ENCODE results near the gene AIF1L.
"Not testable (repeated sequence)": the region's sequence is repeated elsewhere in the genome, so short reads cannot be mapped to it uniquely, and the experiment has no call there.

Gene AIF1L

DNA sequence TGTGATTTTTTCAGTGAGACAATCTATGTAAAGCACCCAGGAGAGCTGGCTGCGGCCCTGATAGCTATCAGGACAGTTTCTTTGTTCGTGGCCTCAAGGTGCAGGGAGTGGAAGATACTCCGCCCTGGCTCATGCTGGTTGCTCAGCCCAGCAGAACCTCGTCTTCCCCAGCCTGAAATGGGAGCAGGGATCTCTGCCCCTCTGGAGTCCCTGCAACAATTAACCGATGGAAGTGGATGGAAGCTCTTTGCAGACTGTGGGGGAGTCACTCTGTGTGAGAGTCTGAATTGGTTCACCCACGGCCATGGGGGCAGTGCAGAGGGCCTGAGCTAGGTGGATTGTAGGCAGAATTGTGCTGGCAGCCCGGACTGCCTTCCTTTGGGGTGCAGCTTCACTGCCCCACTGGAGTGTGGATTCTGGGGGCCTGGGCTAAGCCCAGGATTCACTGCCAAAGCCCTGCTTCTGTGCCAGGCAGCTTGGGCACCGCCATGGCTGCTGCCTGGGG lies 2.8 kb downstream of the AIF1L start:
- DNase-seq (ENCODE audit: extremely low read depth, insufficient read length), result no peak
- H3K36me3 ChIP-seq (ENCODE audit: control insufficient read depth, insufficient read depth, low read length), result no peaks in the 10 kb centered on the region
- no peaks in the 10 kb centered on the region; the same call in none of the 2 replicates for H3K27me3 ChIP-seq (replicated peaks; ENCODE audit: control insufficient read depth, insufficient read depth, low read length)

DNA sequence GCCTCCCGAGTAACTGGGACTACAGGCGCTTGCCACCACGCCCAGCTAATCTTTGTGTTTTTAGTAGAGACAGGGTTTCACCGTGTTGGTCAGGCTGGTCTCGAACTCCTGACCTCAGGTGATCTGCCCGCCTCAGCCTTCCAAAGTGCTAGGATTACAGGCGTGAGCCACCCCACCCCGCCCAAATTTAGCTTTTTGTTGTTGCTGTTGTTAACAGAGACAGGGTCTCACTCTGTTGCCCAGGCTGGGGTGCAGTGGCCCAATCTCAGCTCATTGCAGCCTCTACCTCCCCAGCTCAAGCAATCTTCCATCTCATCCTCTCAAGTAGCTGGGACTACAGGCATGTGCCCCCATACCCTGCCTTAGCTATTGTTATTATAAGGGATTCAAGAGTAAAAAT lies 3.5 kb downstream of the AIF1L start:
- not testable (repeated sequence) for DNase-seq (ENCODE audit: extremely low read depth, insufficient read length); H3K36me3 ChIP-seq (ENCODE audit: control insufficient read depth, insufficient read depth, low read length); H3K27me3 ChIP-seq (replicated peaks; ENCODE audit: control insufficient read depth, insufficient read depth, low read length); H3K4me3 ChIP-seq (replicated peaks; ENCODE audit: low read depth, low read length)

More for the DNA sequence above, 2.8 kb downstream of the AIF1L start:
- TF ChIP-seq, protein P1, sequence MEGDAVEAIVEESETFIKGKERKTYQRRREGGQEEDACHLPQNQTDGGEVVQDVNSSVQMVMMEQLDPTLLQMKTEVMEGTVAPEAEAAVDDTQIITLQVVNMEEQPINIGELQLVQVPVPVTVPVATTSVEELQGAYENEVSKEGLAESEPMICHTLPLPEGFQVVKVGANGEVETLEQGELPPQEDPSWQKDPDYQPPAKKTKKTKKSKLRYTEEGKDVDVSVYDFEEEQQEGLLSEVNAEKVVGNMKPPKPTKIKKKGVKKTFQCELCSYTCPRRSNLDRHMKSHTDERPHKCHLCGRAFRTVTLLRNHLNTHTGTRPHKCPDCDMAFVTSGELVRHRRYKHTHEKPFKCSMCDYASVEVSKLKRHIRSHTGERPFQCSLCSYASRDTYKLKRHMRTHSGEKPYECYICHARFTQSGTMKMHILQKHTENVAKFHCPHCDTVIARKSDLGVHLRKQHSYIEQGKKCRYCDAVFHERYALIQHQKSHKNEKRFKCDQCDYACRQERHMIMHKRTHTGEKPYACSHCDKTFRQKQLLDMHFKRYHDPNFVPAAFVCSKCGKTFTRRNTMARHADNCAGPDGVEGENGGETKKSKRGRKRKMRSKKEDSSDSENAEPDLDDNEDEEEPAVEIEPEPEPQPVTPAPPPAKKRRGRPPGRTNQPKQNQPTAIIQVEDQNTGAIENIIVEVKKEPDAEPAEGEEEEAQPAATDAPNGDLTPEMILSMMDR (IDR thresholded peaks at IDR 0.05; ENCODE audit: insufficient read depth, low read length, poor library complexity, severe bottlenecking), result no peak
- no peak overlapping the region for H3K4me3 ChIP-seq (replicated peaks; ENCODE audit: low read depth, low read length)

DNA sequence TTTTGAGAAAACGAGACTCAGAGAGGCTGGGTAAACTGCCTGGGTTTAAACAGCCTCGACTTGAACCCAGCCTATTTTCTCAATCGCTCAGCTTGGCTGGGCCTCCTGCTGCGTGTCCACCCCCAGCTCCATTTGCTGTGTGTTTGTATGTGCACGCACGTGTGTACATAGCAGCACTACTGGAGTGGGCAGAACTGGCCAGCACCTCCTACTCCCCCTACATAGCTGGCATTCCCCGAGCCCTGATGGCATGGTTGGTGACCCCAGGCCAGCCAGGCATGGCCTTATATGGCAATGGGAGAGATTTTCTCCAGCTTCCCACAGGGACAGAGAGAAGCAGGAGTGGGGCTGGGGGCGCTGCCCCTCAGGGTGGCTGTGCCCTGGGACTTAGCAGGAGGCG lies 4.1 kb downstream of the AIF1L start:
- H3K27me3 ChIP-seq (replicated peaks; ENCODE audit: control insufficient read depth, insufficient read depth, low read length), result no peaks in the 10 kb centered on the region; the same call in none of the 2 replicates
- TF ChIP-seq, protein P1 (IDR thresholded peaks at IDR 0.05; ENCODE audit: insufficient read depth, low read length, poor library complexity, severe bottlenecking), result no peak
- no peak overlapping the region for H3K4me3 ChIP-seq (replicated peaks; ENCODE audit: low read depth, low read length)
- H3K36me3 ChIP-seq (ENCODE audit: control insufficient read depth, insufficient read depth, low read length), result no peaks in the 10 kb centered on the region
- DNase-seq (ENCODE audit: extremely low read depth, insufficient read length), result no peak

DNA sequence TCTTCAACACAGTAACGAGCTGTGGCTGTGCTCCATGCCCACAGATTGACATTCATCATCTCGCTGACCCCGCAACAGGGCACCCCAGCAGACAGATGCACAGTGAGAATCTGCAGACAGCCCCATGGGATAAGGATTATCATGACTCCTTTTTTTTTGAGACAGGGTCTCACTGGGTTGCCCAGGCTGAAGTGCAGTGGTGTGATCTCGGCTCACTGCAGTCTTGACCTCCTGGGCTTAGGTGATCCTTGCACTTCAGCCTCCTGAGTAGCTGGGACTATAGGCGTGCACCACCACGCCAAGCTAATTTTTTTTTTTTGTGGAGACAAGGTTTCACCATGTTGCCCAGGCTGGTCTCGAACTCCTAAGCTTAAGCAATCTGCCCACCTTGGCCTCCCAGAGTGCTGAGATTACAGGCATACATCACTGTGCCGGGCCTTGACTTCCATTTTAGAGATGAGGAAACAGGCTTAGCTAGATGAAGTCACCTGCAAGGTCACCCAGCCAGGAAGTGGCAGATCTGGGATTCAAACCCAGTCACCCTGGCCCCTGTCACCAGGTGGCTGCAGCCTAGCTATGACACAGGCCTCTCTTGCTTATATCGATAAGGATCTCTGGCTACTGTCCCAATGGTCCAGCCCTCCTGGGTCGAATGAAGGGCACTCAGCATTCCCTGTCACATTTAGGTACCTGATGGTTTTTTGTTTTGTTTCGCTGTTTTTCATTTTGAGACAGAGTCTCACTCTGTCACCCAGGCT lies 5.1 kb downstream of the AIF1L start:
- Histone ChIP-seq H3K27me3 (replicated peaks; ENCODE audit: control insufficient read depth, insufficient read depth, low read length) (no peaks in the 10 kb centered on the region; the same call in none of the 2 replicates), H3K36me3 (ENCODE audit: control insufficient read depth, insufficient read depth, low read length) (no peaks in the 10 kb centered on the region), H3K4me3 (replicated peaks; ENCODE audit: low read depth, low read length) (no peak overlapping the region)
- TF ChIP-seq, protein P1 (IDR thresholded peaks at IDR 0.05; ENCODE audit: insufficient read depth, low read length, poor library complexity, severe bottlenecking), result no peak
- DNase-seq (ENCODE audit: extremely low read depth, insufficient read length), result no peak

DNA sequence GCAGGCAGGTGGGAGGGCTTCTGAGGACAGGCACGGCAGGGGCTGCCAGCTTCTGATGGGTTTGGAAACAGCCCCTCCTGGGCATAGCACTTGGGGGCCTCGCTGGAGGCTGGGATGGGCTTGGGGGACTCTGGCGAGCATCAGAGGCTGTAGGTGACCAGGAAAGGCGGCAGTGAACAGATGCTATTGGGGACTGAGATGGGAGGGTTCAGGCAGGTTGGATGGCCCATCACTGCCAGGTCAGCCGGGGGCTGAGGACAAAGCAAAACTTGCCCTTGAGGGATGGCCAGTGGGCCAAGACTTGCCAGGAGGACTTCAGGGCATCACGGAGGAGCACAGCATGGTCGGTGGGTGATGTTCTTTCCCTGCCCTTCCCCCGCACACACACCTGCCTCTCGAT lies 6.7 kb downstream of the AIF1L start:
- H3K36me3 ChIP-seq (ENCODE audit: control insufficient read depth, insufficient read depth, low read length), result no peaks in the 10 kb centered on the region
- no peak for DNase-seq (ENCODE audit: extremely low read depth, insufficient read length)

DNA sequence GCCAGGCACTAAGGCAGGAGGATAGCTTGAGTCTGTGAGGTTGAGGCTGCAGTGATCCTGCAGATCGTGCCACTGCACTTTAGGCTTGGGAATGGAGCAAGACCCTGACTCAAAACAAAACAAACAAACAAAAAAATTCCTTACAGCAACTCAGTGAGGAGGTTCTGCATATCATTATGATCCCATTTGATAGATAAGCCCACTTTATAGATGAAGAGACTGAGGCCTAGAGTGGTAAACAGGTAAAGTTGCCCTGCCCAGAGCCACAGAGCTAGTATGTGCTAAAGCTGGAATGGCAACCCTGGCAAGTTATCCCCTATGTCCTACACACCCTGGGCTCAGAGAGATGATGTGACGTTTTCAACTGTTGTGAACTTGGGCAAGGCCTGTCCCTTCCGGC lies 7.2 kb downstream of the AIF1L start:
- Histone ChIP-seq H3K4me3 (replicated peaks; ENCODE audit: low read depth, low read length) (no peak overlapping the region), H3K36me3 (ENCODE audit: control insufficient read depth, insufficient read depth, low read length) (no peaks in the 10 kb centered on the region), H3K27me3 (replicated peaks; ENCODE audit: control insufficient read depth, insufficient read depth, low read length) (peaks cover 1% of the 10 kb centered on the region; the same call in 1 of the 2 replicates)
- no peak for DNase-seq (ENCODE audit: extremely low read depth, insufficient read length)
- TF ChIP-seq, protein P1 (IDR thresholded peaks at IDR 0.05; ENCODE audit: insufficient read depth, low read length, poor library complexity, severe bottlenecking), result no peak

More for the DNA sequence above, 6.7 kb downstream of the AIF1L start:
- TF ChIP-seq, protein P1 (IDR thresholded peaks at IDR 0.05; ENCODE audit: insufficient read depth, low read length, poor library complexity, severe bottlenecking), result no peak
- Histone ChIP-seq H3K27me3 (replicated peaks; ENCODE audit: control insufficient read depth, insufficient read depth, low read length) (peaks cover 1% of the 10 kb centered on the region; the same call in 1 of the 2 replicates), H3K4me3 (replicated peaks; ENCODE audit: low read depth, low read length) (no peak overlapping the region)
